Placental pericyte (primary cell): ENCODE measurements around the gene UCP1. TPM values are rescaled to one million over a fixed set of nuclear protein-coding genes. Genes with fewer than 3 reads are reported as not detected.

Source experiments
- small RNA-seq: library from RNA; depleted of rRNA; stranded (forward); fragments of <200 nt; gene quantifications from one replicate; pipeline ENCODE3, GENCODE V24; 2012; ENCODE audit warnings: low replicate concordance
- total RNA-seq: library from RNA; depleted of rRNA; stranded (reverse); fragments of >200 nt; gene quantifications from 2 replicates; pipeline ENCODE4 v1.2.3, GENCODE V29; 2012

The UCP1 gene
- not detected in 2 replicates for total RNA-seq

GRCh38 chr4:140568507-140569306 is at the start of gene UCP1:
TSS of gene UCP1 (minus strand) at chr4:140568961. CDS start at chr4:140568729, 232 bp downstream.

GRCh38 chr4:140523857-140524742 is 44.7 kb downstream of the UCP1 start, which contains the start of gene ELMOD2:
TSS of gene ELMOD2 (plus strand) at chr4:140524168. CDS start at chr4:140525429, 1,261 bp downstream.

Small RNA genes lying within 50 kb of the gene (small RNA-seq; reads per million reads assigned to genes)
- not detected for gene AC108019.1
- not detected for gene RN7SL152P

Other genes with a start within 250 kb of the UCP1 start
- 29.8 and 59.1 TPM in 2 replicates for gene SCOC, start 195.3 kb downstream of the UCP1 start, total RNA-seq
- 2.7 and 7.0 TPM in 2 replicates for gene CLGN, start 141.3 kb downstream of the UCP1 start, total RNA-seq
- gene MGAT4D, start 70.7 kb downstream of the UCP1 start, total RNA-seq, result not detected in 2 replicates
- 33.0 and 33.2 TPM in 2 replicates for gene ELMOD2, start 44.8 kb downstream of the UCP1 start, total RNA-seq
- 13.3 and 18.0 TPM in 2 replicates for gene TBC1D9, start 187.4 kb upstream of the UCP1 start, total RNA-seq